ENCODE measurements around the gene ATP6AP2. TPM values are rescaled to one million over a fixed set of nuclear protein-coding genes. Genes with fewer than 3 reads are reported as not detected.

Gene ATP6AP2
- total and polyA plus RNA-seq, 2 of the 13 experiments (the other 11 are each of a cell fraction or from before 2014, with no cell fraction given) = 55.6 to 108 TPM

GRCh38 chrX:40570346-40571093, 10.2 kb upstream of the ATP6AP2 start:
- CTCF ChIA-PET (ENCODE audit: low intra/inter-chr PET ratio, low total read pairs) = no interaction called here
- ATAC-seq = no peak; the same call in 2 of the 3 replicates
- H3K36me3 ChIP-seq (replicated peaks in 1 of 2; ENCODE audit: control insufficient read depth in 1 of 2, insufficient read depth in 2 of 2, low read length in 2 of 2) = no peaks in the 10 kb centered on the region
- no peaks in the 10 kb centered on the region for H3K9me3 ChIP-seq (ENCODE audit: low read length)
- intact Hi-C loops (cut with micrococcal nuclease; ENCODE audit: unreplicated experiment) = no loop called here
- no peaks in the 10 kb centered on the region for H3K79me2 ChIP-seq (ENCODE audit: insufficient read depth, low read length)
- POLR2A ChIA-PET = no interaction called here
- in situ Hi-C loops (cut with HindIII; ENCODE audit: extremely low pct_ligation_motif_present, low pct_unique_long_range_greater_than_20kb) = no loop called here
- no peak for DNase-seq (ENCODE audit: low spot score)
- H3K4me1 ChIP-seq (ENCODE audit: insufficient read depth, low read length) = no peaks in the 10 kb centered on the region
- no TSS peak for BruUV-seq (replicated peaks)
- no peak overlapping the region for H2AFZ ChIP-seq (ENCODE audit: low read length)
- WGBS (ENCODE audit: low lambda C conversion rate) = 38% methylated on average over 9 of the region's 10 CpGs
- peak overlapping the region in 2 of 3 experiments; percentile 16 to 40; a peak in 3 of 6 replicates for H3K4me3 ChIP-seq (replicated peaks in 1 of 3; ENCODE audit: insufficient read depth in 1 of 3, low read depth in 2 of 3, low read length in 3 of 3)
- H3K27ac ChIP-seq (ENCODE audit: extremely low read length, insufficient read depth, low read length) = no peak overlapping the region
- H3K27me3 ChIP-seq (ENCODE audit: control insufficient read depth in 1 of 2, insufficient read depth in 2 of 2, low read length in 2 of 2) = peaks cover 0 to 1% of the 10 kb centered on the region in 2 experiments; a peak in 1 of 5 replicates
- FAIRE-seq = no peak
- H3K4me2 ChIP-seq (ENCODE audit: low read depth, low read length) = peak overlapping the region; percentile 55; the same call in 1 of the 2 replicates
- no peak overlapping the region for H3K9ac ChIP-seq (ENCODE audit: insufficient read depth, low read depth, low read length)
- H4K20me1 ChIP-seq (ENCODE audit: insufficient read depth, low read length) = no peaks in the 10 kb centered on the region
- TF ChIP-seq KDM5B (CRISPR knock-in tag; IDR thresholded peaks at IDR 0.05; ENCODE audit: borderline replicate concordance) (no peak), AGO2 (optimal IDR thresholded peaks at IDR 0.05; ENCODE audit: low read depth, low read length) (no peak), ZNF788 (CRISPR knock-in tag; IDR thresholded peaks at IDR 0.05; ENCODE audit: borderline replicate concordance) (no peak), ZNF180 (CRISPR knock-in tag; IDR thresholded peaks at IDR 0.05; ENCODE audit: borderline replicate concordance, low read depth) (no peak)
- TF ChIP-seq, protein P1, sequence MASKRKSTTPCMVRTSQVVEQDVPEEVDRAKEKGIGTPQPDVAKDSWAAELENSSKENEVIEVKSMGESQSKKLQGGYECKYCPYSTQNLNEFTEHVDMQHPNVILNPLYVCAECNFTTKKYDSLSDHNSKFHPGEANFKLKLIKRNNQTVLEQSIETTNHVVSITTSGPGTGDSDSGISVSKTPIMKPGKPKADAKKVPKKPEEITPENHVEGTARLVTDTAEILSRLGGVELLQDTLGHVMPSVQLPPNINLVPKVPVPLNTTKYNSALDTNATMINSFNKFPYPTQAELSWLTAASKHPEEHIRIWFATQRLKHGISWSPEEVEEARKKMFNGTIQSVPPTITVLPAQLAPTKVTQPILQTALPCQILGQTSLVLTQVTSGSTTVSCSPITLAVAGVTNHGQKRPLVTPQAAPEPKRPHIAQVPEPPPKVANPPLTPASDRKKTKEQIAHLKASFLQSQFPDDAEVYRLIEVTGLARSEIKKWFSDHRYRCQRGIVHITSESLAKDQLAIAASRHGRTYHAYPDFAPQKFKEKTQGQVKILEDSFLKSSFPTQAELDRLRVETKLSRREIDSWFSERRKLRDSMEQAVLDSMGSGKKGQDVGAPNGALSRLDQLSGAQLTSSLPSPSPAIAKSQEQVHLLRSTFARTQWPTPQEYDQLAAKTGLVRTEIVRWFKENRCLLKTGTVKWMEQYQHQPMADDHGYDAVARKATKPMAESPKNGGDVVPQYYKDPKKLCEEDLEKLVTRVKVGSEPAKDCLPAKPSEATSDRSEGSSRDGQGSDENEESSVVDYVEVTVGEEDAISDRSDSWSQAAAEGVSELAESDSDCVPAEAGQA (IDR thresholded peaks at IDR 0.05; ENCODE audit: low read depth) = no peak
- TF ChIP-seq, protein P1 (CRISPR knock-in tag; IDR thresholded peaks at IDR 0.05; ENCODE audit: borderline replicate concordance) = no peak
- TF ChIP-seq, protein P2, sequence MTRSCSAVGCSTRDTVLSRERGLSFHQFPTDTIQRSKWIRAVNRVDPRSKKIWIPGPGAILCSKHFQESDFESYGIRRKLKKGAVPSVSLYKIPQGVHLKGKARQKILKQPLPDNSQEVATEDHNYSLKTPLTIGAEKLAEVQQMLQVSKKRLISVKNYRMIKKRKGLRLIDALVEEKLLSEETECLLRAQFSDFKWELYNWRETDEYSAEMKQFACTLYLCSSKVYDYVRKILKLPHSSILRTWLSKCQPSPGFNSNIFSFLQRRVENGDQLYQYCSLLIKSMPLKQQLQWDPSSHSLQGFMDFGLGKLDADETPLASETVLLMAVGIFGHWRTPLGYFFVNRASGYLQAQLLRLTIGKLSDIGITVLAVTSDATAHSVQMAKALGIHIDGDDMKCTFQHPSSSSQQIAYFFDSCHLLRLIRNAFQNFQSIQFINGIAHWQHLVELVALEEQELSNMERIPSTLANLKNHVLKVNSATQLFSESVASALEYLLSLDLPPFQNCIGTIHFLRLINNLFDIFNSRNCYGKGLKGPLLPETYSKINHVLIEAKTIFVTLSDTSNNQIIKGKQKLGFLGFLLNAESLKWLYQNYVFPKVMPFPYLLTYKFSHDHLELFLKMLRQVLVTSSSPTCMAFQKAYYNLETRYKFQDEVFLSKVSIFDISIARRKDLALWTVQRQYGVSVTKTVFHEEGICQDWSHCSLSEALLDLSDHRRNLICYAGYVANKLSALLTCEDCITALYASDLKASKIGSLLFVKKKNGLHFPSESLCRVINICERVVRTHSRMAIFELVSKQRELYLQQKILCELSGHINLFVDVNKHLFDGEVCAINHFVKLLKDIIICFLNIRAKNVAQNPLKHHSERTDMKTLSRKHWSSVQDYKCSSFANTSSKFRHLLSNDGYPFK (CRISPR knock-in tag; IDR thresholded peaks at IDR 0.05; ENCODE audit: borderline replicate concordance) = no peak
- TF ChIP-seq, protein P3, sequence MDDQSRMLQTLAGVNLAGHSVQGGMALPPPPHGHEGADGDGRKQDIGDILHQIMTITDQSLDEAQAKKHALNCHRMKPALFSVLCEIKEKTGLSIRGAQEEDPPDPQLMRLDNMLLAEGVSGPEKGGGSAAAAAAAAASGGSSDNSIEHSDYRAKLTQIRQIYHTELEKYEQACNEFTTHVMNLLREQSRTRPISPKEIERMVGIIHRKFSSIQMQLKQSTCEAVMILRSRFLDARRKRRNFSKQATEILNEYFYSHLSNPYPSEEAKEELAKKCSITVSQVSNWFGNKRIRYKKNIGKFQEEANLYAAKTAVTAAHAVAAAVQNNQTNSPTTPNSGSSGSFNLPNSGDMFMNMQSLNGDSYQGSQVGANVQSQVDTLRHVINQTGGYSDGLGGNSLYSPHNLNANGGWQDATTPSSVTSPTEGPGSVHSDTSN (CRISPR knock-in tag; IDR thresholded peaks at IDR 0.05; ENCODE audit: borderline replicate concordance) = no peak
- TF ChIP-seq, protein P4, sequence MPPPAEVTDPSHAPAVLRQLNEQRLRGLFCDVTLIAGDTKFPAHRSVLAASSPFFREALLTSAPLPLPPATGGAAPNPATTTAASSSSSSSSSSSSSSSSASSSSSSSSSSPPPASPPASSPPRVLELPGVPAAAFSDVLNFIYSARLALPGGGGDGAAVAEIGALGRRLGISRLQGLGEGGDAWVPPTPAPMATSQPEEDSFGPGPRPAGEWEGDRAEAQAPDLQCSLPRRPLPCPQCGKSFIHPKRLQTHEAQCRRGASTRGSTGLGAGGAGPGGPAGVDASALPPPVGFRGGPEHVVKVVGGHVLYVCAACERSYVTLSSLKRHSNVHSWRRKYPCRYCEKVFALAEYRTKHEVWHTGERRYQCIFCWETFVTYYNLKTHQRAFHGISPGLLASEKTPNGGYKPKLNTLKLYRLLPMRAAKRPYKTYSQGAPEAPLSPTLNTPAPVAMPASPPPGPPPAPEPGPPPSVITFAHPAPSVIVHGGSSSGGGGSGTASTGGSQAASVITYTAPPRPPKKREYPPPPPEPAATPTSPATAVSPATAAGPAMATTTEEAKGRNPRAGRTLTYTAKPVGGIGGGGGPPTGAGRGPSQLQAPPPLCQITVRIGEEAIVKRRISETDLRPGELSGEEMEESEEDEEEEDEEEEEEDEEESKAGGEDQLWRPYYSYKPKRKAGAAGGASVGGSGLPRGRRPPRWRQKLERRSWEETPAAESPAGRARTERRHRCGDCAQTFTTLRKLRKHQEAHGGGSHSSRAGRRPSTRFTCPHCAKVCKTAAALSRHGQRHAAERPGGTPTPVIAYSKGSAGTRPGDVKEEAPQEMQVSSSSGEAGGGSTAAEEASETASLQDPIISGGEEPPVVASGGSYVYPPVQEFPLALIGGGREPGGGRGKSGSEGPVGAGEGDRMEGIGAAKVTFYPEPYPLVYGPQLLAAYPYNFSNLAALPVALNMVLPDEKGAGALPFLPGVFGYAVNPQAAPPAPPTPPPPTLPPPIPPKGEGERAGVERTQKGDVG (CRISPR knock-in tag; IDR thresholded peaks at IDR 0.05; ENCODE audit: borderline replicate concordance) = no peak
